GM20431 (cell line): ENCODE measurements around the gene MCM3AP.

Experiments
- in situ Hi-C: fragments of 300-500 bp; cut with MseI, MboI; formaldehyde crosslinking; loops from one replicate; pipeline ENCODE4 v1.15.0; 2020; ENCODE audit warnings: low sequenced_read_pairs; ENCODE audit not compliant: unreplicated experiment

MCM3AP gene

GRCh38 chr21:46285206-46285661 lies at the start of gene MCM3AP:
Gene MCM3AP, minus strand, starts transcription at chr21:46285611. Its CDS starts 325 bp downstream, at chr21:46285286.
- in situ Hi-C loops = no loop called here

GRCh38 chr21:46334351-46335140 lies 49.1 kb upstream of the MCM3AP start:
- in situ Hi-C loops = no loop called here

GRCh38 chr21:46329796-46330195 lies 44.4 kb upstream of the MCM3AP start:
- in situ Hi-C loops = no loop called here

GRCh38 chr21:46328151-46328550 lies 42.7 kb upstream of the MCM3AP start:
- in situ Hi-C loops = no loop called here

GRCh38 chr21:46327711-46328110 lies 42.3 kb upstream of the MCM3AP start:
- in situ Hi-C loops = no loop called here

- in situ Hi-C loops = no loop called here
Measured at GRCh38 chr21:46326110-46326703, 40.8 kb upstream of the MCM3AP start.

- in situ Hi-C loops = no loop called here
Measured at GRCh38 chr21:46325073-46325912, 39.9 kb upstream of the MCM3AP start.

GRCh38 chr21:46324390-46325072 lies 39.1 kb upstream of the MCM3AP start:
- in situ Hi-C loops = no loop called here

- in situ Hi-C loops = no loop called here
Measured at GRCh38 chr21:46323710-46324389, 38.4 kb upstream of the MCM3AP start, which contains the start of the genes C21orf58 and PCNT. Gene C21orf58, minus strand, starts transcription at chr21:46323870. Its CDS starts 1,132 bp downstream, at chr21:46322738. Gene PCNT, plus strand, starts transcription at chr21:46324156. Its CDS starts 73 bp downstream, at chr21:46324229.

- in situ Hi-C loops = no loop called here
Measured at GRCh38 chr21:46323227-46323709, 37.9 kb upstream of the MCM3AP start.

- in situ Hi-C loops = no loop called here
Measured at GRCh38 chr21:46322351-46323226, 37.2 kb upstream of the MCM3AP start.

- in situ Hi-C loops = no loop called here
Measured at GRCh38 chr21:46320331-46320801, 35.0 kb upstream of the MCM3AP start.

- in situ Hi-C loops = no loop called here
Measured at GRCh38 chr21:46319186-46319585, 33.8 kb upstream of the MCM3AP start.

GRCh38 chr21:46318464-46318845 lies 33.0 kb upstream of the MCM3AP start:
- in situ Hi-C loops = no loop called here

GRCh38 chr21:46317710-46318463 lies 32.5 kb upstream of the MCM3AP start:
- in situ Hi-C loops = no loop called here

GRCh38 chr21:46316708-46317324 lies 31.4 kb upstream of the MCM3AP start:
- in situ Hi-C loops = no loop called here

GRCh38 chr21:46314441-46315020 lies 29.1 kb upstream of the MCM3AP start:
- in situ Hi-C loops = no loop called here
